ENCODE measurements around the gene IFT172. TPM values are rescaled to one million over a fixed set of nuclear protein-coding genes. Genes with fewer than 3 reads are reported as not detected.

Gene IFT172
- total RNA-seq, 4 donors from 2014 or later = 3.1 to 16.8 (median 8.6) TPM

GRCh38 chr2:27408601-27409320 lies 80.8 kb downstream of the IFT172 start:
- Histone ChIP-seq H3K36me3 (no peaks in the 10 kb centered on the region), H3K27me3 (no peaks in the 10 kb centered on the region), H3K27ac (peak overlapping the region; percentile 89 to 97 (median 94)), H3K9me3 (no peaks in the 10 kb centered on the region), H3K4me1 (peaks cover 15 to 24% of the 10 kb centered on the region in 2 donors), H3K4me3 (peak overlapping the region; percentile 74 to 98 (median 96))
- DNase-seq (no peak), ATAC-seq (peak; percentile 37 to 54)
- intact Hi-C loops (cut with DNase I; ENCODE audit: low total_unique reads) (loop anchor here (1.0 to 2.0 kb wide), 5 partner anchors 20 to 221 kb away; partner anchors contain the start of genes CCDC121, GPN1, GTF3C2 and IFT172), in situ Hi-C loops (cut with MboI; ENCODE audit: low sequenced_read_pairs in 4 of 4) (no loop called here)
- TF ChIP-seq POLR2A (IDR thresholded peaks at IDR 0.05) (no peak), CTCF (IDR thresholded peaks at IDR 0.05 in 4 of 5, conservative IDR thresholded peaks at IDR 0.05 in 1 of 5) (peak in 1 of 5 experiments; percentile 24)

GRCh38 chr2:27407798-27408491 lies 81.6 kb downstream of the IFT172 start:
- no peaks in the 10 kb centered on the region for H3K36me3 ChIP-seq
- H3K27me3 ChIP-seq = no peaks in the 10 kb centered on the region
- H3K9me3 ChIP-seq = no peaks in the 10 kb centered on the region
- no peak for TF ChIP-seq POLR2A (IDR thresholded peaks at IDR 0.05)
- peak; percentile 17 to 54 (median 43) for TF ChIP-seq CTCF (IDR thresholded peaks at IDR 0.05 in 4 of 5, conservative IDR thresholded peaks at IDR 0.05 in 1 of 5)
- peak overlapping the region; percentile 89 to 97 (median 94) for H3K27ac ChIP-seq
- ATAC-seq (no peak), DNase-seq (no peak)
- in situ Hi-C loops (cut with MboI; ENCODE audit: low sequenced_read_pairs in 4 of 4) (no loop called here), intact Hi-C loops (cut with DNase I; ENCODE audit: low total_unique reads) (loop anchor here (1.0 to 2.0 kb wide), 2 partner anchors 27 to 81 kb away; partner anchors contain the start of genes IFT172 and ZNF513)
- peak overlapping the region; percentile 74 to 98 (median 96) for H3K4me3 ChIP-seq
- H3K4me1 ChIP-seq = peaks cover 15 to 24% of the 10 kb centered on the region in 2 donors

GRCh38 chr2:27400348-27401135 lies 89.0 kb downstream of the IFT172 start:
- in situ Hi-C loops (cut with MboI; ENCODE audit: low sequenced_read_pairs in 4 of 4) = no loop called here

More at GRCh38 chr2:27400348-27401135, 89.0 kb downstream of the IFT172 start:
- Histone ChIP-seq H3K27me3 (no peaks in the 10 kb centered on the region), H3K36me3 (peaks cover 0 to 9% of the 10 kb centered on the region in 2 donors), H3K4me3 (no peak overlapping the region), H3K4me1 (no peaks in the 10 kb centered on the region), H3K9me3 (no peaks in the 10 kb centered on the region), H3K27ac (no peak overlapping the region)
- no peak for TF ChIP-seq CTCF (IDR thresholded peaks at IDR 0.05 in 4 of 5, conservative IDR thresholded peaks at IDR 0.05 in 1 of 5)
- TF ChIP-seq POLR2A (IDR thresholded peaks at IDR 0.05) = no peak
- intact Hi-C loops (cut with DNase I; ENCODE audit: low total_unique reads) = loop anchor here (5.0 kb wide), 1 partner anchor 37 kb away; no protein-coding TSS in a partner anchor
- ATAC-seq = no peak
- DNase-seq = no peak
